IPS-18a (cell line): Measurements from ENCODE around the gene PLCB1.

Experiments used
- H3K27ac ChIP-seq: one replicate; pipeline ENCODE4 v1.5.1; 2013; ENCODE audit warnings: low read length
- H3K27me3 ChIP-seq: one replicate; pipeline ENCODE4 v1.6.1; 2013; ENCODE audit warnings: mild to moderate bottlenecking, low read length; ENCODE audit not compliant: control insufficient read depth, insufficient read depth
- H3K36me3 ChIP-seq: one replicate; pipeline ENCODE4 v1.6.1; 2013; ENCODE audit warnings: low read depth, low read length; ENCODE audit not compliant: control insufficient read depth
- H3K4me1 ChIP-seq: one replicate; pipeline ENCODE4 v1.6.1; 2013; ENCODE audit warnings: low read depth, low read length; ENCODE audit not compliant: control insufficient read depth
- H3K4me3 ChIP-seq: one replicate; pipeline ENCODE4 v1.5.1; 2013; ENCODE audit warnings: low read length
- H3K9ac ChIP-seq: one replicate; pipeline ENCODE4 v1.6.1; 2013; ENCODE audit warnings: mild to moderate bottlenecking, low read length, moderate library complexity
- H3K9me3 ChIP-seq: one replicate; pipeline ENCODE4 v1.6.1; 2013; ENCODE audit warnings: low read depth, low read length; ENCODE audit not compliant: control insufficient read depth

PLCB1 gene

DNA sequence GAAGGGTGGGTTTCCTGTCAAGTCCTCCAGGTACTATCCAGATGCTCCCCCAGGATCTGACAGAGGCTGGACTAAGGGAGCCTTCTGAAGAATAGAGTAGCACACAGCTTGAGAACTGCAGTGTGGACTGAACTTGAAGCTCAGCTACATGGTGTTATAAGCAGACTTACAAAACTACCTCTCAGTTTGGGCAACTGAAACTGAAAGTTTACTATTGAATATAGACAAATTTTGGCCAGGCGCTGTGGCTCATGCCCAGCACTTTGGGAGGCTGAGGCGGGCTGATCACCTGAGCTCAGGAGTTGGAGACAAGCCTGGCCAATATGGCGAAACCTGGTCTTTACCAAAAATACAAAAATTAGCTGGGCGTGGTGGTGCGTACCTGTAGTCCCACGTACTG lies 348.5 kb downstream of the PLCB1 start:
- H3K36me3 ChIP-seq, result no peaks in the 10 kb centered on the region
- H3K4me3 ChIP-seq, result no peak overlapping the region
- no peaks in the 10 kb centered on the region for H3K4me1 ChIP-seq
- H3K9me3 ChIP-seq, result no peaks in the 10 kb centered on the region
- H3K27me3 ChIP-seq, result no peaks in the 10 kb centered on the region
- no peak overlapping the region for H3K27ac ChIP-seq
- no peak overlapping the region for H3K9ac ChIP-seq

DNA sequence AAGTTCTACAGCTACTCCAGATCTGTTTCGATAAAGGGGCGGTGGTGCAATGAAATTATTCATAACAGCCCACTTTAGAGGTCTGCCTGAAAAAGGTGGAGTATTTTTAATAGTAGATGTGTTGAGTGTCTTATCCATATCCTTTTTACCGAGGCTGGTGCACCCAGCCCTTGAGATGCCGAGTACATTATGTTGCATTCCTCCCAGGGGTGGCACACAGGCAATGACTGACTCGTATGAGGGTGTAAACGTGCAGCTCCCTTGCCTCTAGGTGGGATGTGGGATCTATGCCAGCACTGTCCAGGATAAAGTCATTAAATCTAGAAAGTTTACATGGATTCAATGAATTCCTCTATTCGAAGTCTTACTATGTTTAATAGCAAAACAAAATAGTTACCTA lies 355.6 kb downstream of the PLCB1 start:
- Histone ChIP-seq H3K27ac (no peak overlapping the region), H3K4me3 (no peak overlapping the region), H3K27me3 (no peaks in the 10 kb centered on the region), H3K9ac (no peak overlapping the region), H3K4me1 (no peaks in the 10 kb centered on the region), H3K9me3 (no peaks in the 10 kb centered on the region), H3K36me3 (no peaks in the 10 kb centered on the region)

DNA sequence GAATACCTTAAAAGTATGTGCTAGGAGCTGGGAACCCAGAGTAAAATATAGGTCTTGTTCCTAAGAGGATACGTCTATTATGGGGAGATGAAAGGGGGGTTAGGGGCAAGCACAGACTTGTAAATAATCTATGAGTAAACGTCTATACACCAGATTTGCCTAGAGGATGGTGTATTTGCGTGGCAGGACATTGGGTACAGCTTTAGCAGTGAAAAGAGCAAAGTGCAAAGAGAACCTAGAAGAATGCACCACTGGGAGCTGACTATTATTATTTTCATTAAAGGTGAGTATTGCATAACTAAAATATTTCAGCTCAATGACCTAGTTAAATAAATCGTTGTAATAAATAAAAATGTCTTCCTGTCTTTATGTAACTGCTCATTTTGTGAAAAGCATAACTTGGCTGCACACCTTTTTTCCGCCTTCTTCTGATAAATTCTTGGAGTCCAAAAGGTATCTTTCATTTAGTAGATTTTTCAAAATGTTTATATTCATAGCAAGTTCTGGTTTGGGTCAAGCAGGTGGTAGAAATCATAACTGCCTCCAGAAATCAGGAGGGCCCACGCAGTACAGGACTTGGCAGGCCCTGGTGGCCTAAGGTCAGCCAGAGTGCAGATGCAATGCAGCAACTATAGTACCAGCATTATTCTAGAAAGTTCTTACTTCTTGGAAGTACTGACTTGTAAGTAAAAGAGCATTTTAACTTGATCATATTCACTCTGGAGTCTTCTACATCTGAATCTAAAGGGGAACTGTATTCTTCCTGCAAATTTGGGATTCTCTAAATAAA lies 357.2 kb downstream of the PLCB1 start:
- Histone ChIP-seq H3K27ac (no peak overlapping the region), H3K9ac (no peak overlapping the region), H3K36me3 (no peaks in the 10 kb centered on the region), H3K4me1 (no peaks in the 10 kb centered on the region), H3K9me3 (no peaks in the 10 kb centered on the region), H3K4me3 (no peak overlapping the region), H3K27me3 (no peaks in the 10 kb centered on the region)

DNA sequence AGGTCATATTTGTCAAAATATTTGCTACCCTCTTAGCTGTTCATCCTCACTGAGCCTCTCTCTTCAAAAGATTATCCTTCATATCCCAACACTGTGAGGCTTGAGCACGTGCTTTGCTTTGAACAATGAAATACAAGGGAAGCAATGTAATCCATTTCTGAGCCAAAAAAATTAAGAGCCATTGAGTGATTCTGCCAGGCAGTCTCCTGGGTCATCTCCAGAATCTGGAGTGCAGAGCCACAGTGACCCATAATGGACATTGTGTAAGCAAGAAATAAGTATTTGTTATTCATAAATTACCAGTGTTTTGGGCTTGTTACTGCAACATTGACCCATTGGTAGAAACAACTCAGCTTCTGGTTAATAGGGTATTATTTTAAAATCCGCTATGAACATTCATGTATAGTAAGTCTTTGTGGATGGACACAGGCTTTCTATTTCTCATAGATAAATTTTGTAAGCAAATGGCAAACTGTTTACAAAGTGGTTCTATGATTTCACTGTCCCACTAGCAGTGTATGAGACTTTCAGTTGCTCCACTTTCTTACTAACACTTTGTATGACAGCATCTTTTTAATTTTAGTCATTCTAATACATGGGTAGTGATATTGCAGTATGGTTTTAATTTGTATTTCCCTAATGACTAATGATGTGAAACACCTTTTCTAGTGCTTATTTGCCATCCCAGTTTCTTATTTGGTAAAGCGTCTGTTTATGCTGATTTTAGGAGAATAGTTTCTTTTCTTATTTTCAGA lies 358.2 kb downstream of the PLCB1 start:
- no peak overlapping the region for H3K27ac ChIP-seq
- H3K9me3 ChIP-seq, result no peaks in the 10 kb centered on the region
- H3K4me1 ChIP-seq, result no peaks in the 10 kb centered on the region
- H3K36me3 ChIP-seq, result no peaks in the 10 kb centered on the region
- H3K4me3 ChIP-seq, result no peak overlapping the region
- no peak overlapping the region for H3K9ac ChIP-seq
- no peaks in the 10 kb centered on the region for H3K27me3 ChIP-seq

DNA sequence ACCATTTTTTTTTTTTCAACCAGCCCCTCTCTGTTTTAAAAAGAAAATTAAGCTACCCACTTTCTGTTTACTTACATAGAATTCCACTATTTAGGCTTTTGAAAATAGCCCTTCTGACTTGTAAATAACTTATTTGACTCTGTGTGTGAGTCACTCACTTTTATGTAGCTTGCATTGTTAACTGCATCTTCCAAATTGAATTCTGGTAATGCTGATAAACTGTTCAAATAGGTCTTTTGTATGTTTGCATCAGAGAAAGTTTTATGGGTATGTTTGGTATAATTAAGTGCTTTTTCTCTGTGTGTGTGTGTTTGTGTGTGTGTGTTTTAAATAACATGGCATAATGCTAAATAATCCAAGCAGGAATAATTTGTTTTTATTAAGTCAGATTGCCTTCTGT lies 360.1 kb downstream of the PLCB1 start:
- Histone ChIP-seq H3K27ac (no peak overlapping the region), H3K27me3 (no peaks in the 10 kb centered on the region), H3K9ac (no peak overlapping the region), H3K36me3 (no peaks in the 10 kb centered on the region), H3K9me3 (no peaks in the 10 kb centered on the region), H3K4me1 (no peaks in the 10 kb centered on the region), H3K4me3 (no peak overlapping the region)

DNA sequence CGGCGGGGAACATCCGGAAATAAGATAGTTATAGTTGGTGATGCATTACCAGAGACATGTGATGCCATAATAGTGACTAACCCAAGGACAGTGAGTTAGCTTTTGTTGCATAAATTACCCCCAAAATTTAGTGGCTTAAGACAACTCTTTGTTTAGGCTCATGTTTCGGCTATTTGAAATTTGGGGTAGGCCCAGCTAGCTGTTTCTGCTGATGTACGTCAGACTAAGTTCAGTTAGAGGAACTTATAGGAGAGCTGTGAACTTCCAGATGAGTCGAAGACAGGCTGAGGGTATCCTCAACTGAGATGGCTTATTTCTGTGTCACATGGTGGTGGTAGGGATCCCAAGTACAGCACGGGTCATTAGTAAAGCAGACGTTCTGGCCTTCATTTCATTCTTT lies 366.5 kb downstream of the PLCB1 start:
- no peaks in the 10 kb centered on the region for H3K9me3 ChIP-seq
- H3K9ac ChIP-seq, result no peak overlapping the region
- H3K27me3 ChIP-seq, result no peaks in the 10 kb centered on the region
- H3K36me3 ChIP-seq, result no peaks in the 10 kb centered on the region
- H3K4me3 ChIP-seq, result no peak overlapping the region
- no peak overlapping the region for H3K27ac ChIP-seq
- no peaks in the 10 kb centered on the region for H3K4me1 ChIP-seq

DNA sequence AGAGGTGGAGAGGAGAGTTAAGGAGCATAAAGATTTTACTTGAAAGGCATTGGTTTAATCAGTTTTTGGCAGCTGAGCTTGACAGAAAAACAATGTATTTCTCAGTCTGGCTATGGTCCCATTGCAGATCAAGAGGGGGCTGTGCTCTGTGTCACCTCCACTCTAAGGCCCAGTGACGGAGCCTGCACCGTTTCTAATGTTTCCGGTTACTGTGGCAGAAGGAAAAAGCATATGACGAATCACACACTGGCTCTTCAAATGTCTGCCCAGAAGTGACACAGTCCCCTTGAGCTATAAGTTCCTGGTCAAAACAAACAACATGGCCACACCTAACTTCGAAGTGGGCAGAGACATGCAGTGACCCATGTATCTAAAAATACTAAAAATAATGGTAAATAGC lies 372.0 kb downstream of the PLCB1 start:
- no peaks in the 10 kb centered on the region for H3K36me3 ChIP-seq
- H3K4me3 ChIP-seq, result no peak overlapping the region
- no peak overlapping the region for H3K9ac ChIP-seq

DNA sequence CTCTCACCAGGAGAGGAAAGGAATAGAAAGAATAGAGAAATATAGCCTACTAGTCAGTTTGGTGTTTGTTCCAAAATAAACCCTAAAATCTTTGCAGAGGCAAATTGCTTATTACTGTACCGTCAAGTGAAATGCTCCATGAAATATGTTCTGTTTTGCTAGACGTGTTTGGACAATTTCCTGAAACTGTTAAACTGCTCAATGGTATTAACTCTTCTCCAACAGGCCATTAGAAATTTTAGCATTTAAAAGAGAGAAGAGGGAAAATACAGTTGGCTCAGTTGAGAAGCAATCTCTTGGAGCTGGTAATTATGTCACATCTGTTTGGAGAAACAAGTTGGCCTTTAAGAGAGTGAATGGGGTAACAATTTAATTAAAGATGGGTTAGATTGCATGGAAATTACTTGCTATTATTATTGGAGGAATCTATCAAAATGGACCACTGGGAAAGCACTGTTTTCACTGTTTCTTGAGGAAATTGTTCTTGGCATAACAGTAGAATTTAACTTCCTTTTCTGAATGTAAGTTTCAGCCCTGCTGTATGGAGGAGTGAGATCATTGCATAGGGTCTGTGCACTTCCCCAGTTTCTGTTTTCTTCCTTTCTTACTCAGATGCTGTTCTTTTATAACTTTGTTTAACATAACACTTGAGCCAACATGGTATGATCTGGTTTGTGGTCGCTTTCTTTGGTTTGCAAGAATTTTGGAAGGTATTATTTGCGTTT lies 373.6 kb downstream of the PLCB1 start:
- H3K4me3 ChIP-seq, result no peak overlapping the region
- H3K4me1 ChIP-seq, result no peaks in the 10 kb centered on the region
- no peaks in the 10 kb centered on the region for H3K9me3 ChIP-seq
- H3K27me3 ChIP-seq, result no peaks in the 10 kb centered on the region
- no peaks in the 10 kb centered on the region for H3K36me3 ChIP-seq
- H3K27ac ChIP-seq, result no peak overlapping the region
- no peak overlapping the region for H3K9ac ChIP-seq

More for the DNA sequence above, 372.0 kb downstream of the PLCB1 start:
- no peaks in the 10 kb centered on the region for H3K9me3 ChIP-seq
- H3K27me3 ChIP-seq, result no peaks in the 10 kb centered on the region
- H3K4me1 ChIP-seq, result no peaks in the 10 kb centered on the region
- no peak overlapping the region for H3K27ac ChIP-seq

DNA sequence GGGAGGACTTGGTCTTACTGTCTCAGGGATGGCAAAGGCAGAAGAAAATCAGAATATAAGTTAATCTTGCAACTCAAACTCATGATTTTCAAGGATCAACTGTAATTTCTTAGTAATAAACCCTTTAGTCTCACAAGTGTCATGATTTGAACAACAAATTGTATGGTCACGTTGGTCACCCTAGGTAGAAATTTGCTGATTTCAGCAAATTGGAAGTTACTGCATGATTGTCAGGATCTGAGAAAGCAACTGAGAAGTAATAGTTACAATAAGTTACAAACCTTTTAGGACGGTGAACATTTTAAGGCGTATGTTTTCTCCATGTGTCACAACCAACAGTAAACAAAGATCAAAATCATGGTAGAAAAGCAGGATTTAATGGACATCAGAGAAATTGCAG lies 375.2 kb downstream of the PLCB1 start:
- Histone ChIP-seq H3K9ac (no peak overlapping the region), H3K9me3 (no peaks in the 10 kb centered on the region), H3K4me1 (no peaks in the 10 kb centered on the region), H3K36me3 (no peaks in the 10 kb centered on the region), H3K27me3 (no peaks in the 10 kb centered on the region), H3K4me3 (no peak overlapping the region), H3K27ac (no peak overlapping the region)

DNA sequence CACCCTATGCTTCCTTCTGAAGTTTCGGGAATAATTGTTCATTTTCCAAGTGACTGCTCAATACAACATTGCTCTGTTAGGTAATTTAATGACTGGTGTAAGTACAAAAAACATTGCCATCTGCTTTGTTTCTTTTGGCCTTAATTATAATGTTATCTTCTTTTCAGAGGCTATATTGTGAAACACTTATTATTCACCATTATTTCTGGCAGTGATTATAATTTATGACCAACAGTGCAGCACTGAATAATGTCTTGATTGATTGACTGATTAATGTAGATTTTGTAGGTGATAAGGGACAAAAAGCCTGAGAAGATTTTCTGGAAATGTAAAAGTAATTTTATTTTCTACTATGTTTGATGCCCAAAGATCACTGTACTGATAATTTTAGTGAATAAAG lies 377.7 kb downstream of the PLCB1 start:
- Histone ChIP-seq H3K4me1 (no peaks in the 10 kb centered on the region), H3K36me3 (no peaks in the 10 kb centered on the region), H3K27ac (no peak overlapping the region), H3K4me3 (no peak overlapping the region), H3K27me3 (no peaks in the 10 kb centered on the region), H3K9ac (no peak overlapping the region), H3K9me3 (no peaks in the 10 kb centered on the region)

DNA sequence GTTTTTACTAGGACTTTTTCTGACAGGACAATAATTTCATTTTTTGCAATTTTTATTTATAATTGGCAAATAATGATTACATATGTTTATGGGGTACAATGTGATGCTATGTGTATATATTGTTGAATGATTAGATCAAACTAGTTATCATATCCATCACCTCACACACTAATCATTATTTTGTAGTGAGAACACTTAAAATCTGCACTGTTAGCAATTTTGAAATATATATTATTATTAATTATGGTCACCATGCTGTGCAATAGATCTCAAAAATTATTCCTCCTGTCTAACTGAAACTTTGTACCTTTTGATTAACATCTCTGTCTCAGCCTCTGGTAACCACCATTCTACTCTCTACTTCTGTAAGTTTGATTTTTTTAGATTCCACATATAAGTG lies 378.7 kb downstream of the PLCB1 start:
- no peaks in the 10 kb centered on the region for H3K9me3 ChIP-seq
- H3K27me3 ChIP-seq, result no peaks in the 10 kb centered on the region
- H3K9ac ChIP-seq, result no peak overlapping the region
- H3K27ac ChIP-seq, result no peak overlapping the region
- no peaks in the 10 kb centered on the region for H3K4me1 ChIP-seq
- no peaks in the 10 kb centered on the region for H3K36me3 ChIP-seq
- no peak overlapping the region for H3K4me3 ChIP-seq
